ENCODE results near the gene BRI3. TPM values are rescaled to one million over a fixed set of nuclear protein-coding genes. Genes with fewer than 3 reads are reported as not detected.

BRI3 gene
- total and polyA plus RNA-seq, 2 of the 8 experiments (the other 6 are each of a cell fraction or from before 2014, with no cell fraction given): 77.5 to 93.4 TPM

DNA sequence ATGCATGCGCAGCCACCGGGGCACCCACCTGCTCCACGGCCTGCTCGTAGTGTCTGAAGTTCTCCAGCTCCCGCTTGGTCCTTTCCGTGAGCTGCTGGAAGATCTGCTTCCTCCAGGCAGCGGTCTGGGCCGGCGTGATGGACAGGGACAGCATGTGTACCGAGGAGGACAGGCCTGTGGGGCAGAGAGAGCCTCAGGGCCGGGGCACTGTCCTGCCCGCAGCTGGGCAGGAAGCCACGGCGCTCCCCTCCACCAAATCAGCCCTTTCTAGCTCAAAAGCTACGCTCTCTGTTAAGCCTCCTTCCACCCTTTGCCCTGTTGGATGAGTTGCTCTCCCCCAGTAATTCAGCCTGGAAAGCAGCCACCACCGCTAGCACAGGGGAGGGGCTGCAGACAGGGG lies 48.7 kb upstream of the BRI3 start (continued):
- TF ChIP-seq SIN3A (conservative IDR thresholded peaks at IDR 0.05 in 1 of 2, IDR thresholded peaks at IDR 0.05 in 1 of 2; ENCODE audit: low read depth in 1 of 2, low read length in 2 of 2) (no peak), TAF1 (IDR thresholded peaks at IDR 0.05; ENCODE audit: low read depth, low read length) (no peak)
